Upper lobe of left lung (tissue), 4 donors: ENCODE measurements around the gene KRT2.

Source experiments
- CTCF ChIP-seq, 6 experiments: fragments of 450-650 bp in 4 of 6; fragments of 200-600 bp in 2 of 6; sonication (generic) in 2 of 6; IDR thresholded peaks; one replicate each; pipeline ENCODE4 v1.5.1; 2016 to 2019; ENCODE audit warnings: antibody characterized with exemption in 6 of 6
- POLR2A ChIP-seq, 4 donors: fragments of 450-650 bp; IDR thresholded peaks; one replicate each; pipeline ENCODE4 v1.5.1; 2016 to 2017; ENCODE audit warnings: antibody characterized with exemption in 4 of 4, mild to moderate bottlenecking in 2 of 4

GRCh38 chr12:52611080-52611468 is 40.9 kb downstream of the KRT2 start:
- TF ChIP-seq CTCF (IDR thresholded peaks at IDR 0.05) (no peak), POLR2A (IDR thresholded peaks at IDR 0.05) (no peak)
